A549 (cell line): Measurements from ENCODE around the gene RRH.

ENCODE experiments used
- CTCF ChIP-seq: fragments of >200 bp; sonication (Bioruptor Twin); formaldehyde crosslinking; IDR thresholded peaks from 3 replicates; pipeline ENCODE4 v1.5.1; 2016
- MAFK ChIP-seq: fragments of 450-650 bp; IDR thresholded peaks from 2 replicates; pipeline ENCODE4 v1.6.1; 2014; ENCODE audit not compliant: partially characterized antibody

- TF ChIP-seq CTCF (no peak), MAFK (no peak)
These were observed 45.3 kb downstream of the RRH start for GRCh38 chr4:109872950-109873656.
